HepG2 (cell line): ENCODE data around the gene CBFA2T2. TPM values are rescaled to one million over a fixed set of nuclear protein-coding genes. Genes with fewer than 3 reads are reported as not detected.

ENCODE experiments used
- ATAD3A ChIP-seq: sonication (generic); formaldehyde crosslinking; IDR thresholded peaks from 2 replicates; pipeline ENCODE4 v1.4.0; 2020; ENCODE audit warnings: missing genetic modification reagents
- CENPT ChIP-seq: sonication (generic); formaldehyde crosslinking; IDR thresholded peaks from 2 replicates; pipeline ENCODE4 v1.8.0; 2022; ENCODE audit warnings: low read depth, mild to moderate bottlenecking, moderate library complexity, missing genetic modification reagents
- GTF3A ChIP-seq: sonication (generic); formaldehyde crosslinking; conservative IDR thresholded peaks from 2 replicates; pipeline ENCODE4 v1.4.0; 2020; ENCODE audit warnings: mild to moderate bottlenecking, missing genetic modification reagents
- KDM6A ChIP-seq: IDR thresholded peaks from 2 replicates; pipeline ENCODE4 v1.6.1; 2016; ENCODE audit warnings: low read depth
- ZFP36L1 ChIP-seq: sonication (generic); formaldehyde crosslinking; IDR thresholded peaks from 2 replicates; pipeline ENCODE4 v1.8.0; 2022; ENCODE audit warnings: mild to moderate bottlenecking, missing genetic modification reagents, moderate library complexity
- polyA plus RNA-seq, 8 experiments: library from polyadenylated mRNA; depleted of rRNA in 3 of 8; stranded (reverse) in 7 of 8; unstranded in 1 of 8; fragments of >200 nt; fragmentation: Illumina TruSeq in 4 of 8; extraction: Trizol in 4 of 8; gene quantifications; 2 replicates each; pipeline versions ENCODE4 v1.2.1 to v1.2.3, GENCODE V29; 2011 to 2016; ENCODE audit warnings: low read depth in 4 of 8, missing spikeins in 1 of 8, mixed read lengths in 1 of 8; ENCODE audit not compliant: insufficient read depth in 1 of 8
- total RNA-seq, 5 experiments: library from RNA; depleted of rRNA; stranded (reverse); fragments of >200 nt; fragmentation: Illumina TruSeq; extraction: Trizol; gene quantifications; 2 replicates each; pipeline ENCODE4 v1.2.3, GENCODE V29; 2016; ENCODE audit warnings: low read depth in 1 of 5
- TF ChIP-seq, protein P1 (sequence below): sonication (generic); formaldehyde crosslinking; IDR thresholded peaks from 2 replicates; pipeline ENCODE4 v1.4.0; 2020; ENCODE audit warnings: missing genetic modification reagents
- TF ChIP-seq, protein P2 (sequence below): sonication (generic); formaldehyde crosslinking; IDR thresholded peaks from 2 replicates; pipeline ENCODE4 v1.5.0; 2020; ENCODE audit warnings: mild to moderate bottlenecking, missing genetic modification reagents, moderate library complexity
- TF ChIP-seq, protein P3 (sequence below): sonication (generic); formaldehyde crosslinking; IDR thresholded peaks from 2 replicates; pipeline ENCODE4 v1.4.0; 2020; ENCODE audit warnings: missing genetic modification reagents
- TF ChIP-seq, protein P4 (sequence below): sonication (generic); formaldehyde crosslinking; IDR thresholded peaks from 2 replicates; pipeline ENCODE4 v1.4.0; 2020; ENCODE audit warnings: missing genetic modification reagents, borderline replicate concordance
- TF ChIP-seq, protein P5 (sequence below): sonication (generic); IDR thresholded peaks from 2 replicates; pipeline ENCODE4 v1.6.1; 2016; ENCODE audit warnings: low read depth, borderline replicate concordance

The CBFA2T2 gene
- total and polyA plus RNA-seq, 2 of the 13 experiments (the other 11 are each of a cell fraction or from before 2014, with no cell fraction given): 6.3 to 21.2 TPM

DNA sequence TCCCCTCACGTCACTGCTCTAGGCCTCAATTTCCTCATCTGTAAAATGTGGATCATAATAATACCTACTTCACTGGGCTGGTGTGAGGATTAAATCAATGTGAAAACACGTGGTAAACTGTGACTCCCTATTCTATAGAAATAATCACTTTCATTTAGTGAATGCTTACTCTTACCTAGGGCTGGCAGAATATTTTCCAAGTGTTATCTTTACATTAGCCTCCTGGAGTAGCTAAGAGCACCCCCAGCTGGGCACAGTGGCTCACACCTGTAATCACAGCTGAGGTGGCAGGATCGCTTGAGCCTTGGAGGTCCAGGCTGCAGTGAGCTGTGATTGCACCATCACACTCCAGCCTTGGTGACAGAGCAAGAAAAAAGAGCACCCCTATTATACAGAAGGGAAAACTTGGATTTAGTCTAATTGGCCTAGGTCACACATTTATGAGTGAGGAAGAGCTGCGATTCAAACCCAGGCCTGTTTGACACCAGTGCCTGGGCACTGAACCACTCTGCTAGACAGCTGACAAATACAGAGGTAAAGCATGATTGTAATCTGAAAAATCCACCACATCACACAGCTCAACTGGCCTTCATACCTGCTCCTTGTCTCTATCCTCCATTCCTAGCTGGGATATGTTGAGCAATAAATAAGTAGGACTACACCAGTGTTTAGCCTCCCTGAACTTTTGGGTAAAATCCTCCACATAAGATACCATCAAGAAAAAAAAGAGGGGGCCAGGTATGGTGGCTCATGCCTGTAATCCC is 44.9 kb upstream of the CBFA2T2 start (continued):
- TF ChIP-seq, protein P1, sequence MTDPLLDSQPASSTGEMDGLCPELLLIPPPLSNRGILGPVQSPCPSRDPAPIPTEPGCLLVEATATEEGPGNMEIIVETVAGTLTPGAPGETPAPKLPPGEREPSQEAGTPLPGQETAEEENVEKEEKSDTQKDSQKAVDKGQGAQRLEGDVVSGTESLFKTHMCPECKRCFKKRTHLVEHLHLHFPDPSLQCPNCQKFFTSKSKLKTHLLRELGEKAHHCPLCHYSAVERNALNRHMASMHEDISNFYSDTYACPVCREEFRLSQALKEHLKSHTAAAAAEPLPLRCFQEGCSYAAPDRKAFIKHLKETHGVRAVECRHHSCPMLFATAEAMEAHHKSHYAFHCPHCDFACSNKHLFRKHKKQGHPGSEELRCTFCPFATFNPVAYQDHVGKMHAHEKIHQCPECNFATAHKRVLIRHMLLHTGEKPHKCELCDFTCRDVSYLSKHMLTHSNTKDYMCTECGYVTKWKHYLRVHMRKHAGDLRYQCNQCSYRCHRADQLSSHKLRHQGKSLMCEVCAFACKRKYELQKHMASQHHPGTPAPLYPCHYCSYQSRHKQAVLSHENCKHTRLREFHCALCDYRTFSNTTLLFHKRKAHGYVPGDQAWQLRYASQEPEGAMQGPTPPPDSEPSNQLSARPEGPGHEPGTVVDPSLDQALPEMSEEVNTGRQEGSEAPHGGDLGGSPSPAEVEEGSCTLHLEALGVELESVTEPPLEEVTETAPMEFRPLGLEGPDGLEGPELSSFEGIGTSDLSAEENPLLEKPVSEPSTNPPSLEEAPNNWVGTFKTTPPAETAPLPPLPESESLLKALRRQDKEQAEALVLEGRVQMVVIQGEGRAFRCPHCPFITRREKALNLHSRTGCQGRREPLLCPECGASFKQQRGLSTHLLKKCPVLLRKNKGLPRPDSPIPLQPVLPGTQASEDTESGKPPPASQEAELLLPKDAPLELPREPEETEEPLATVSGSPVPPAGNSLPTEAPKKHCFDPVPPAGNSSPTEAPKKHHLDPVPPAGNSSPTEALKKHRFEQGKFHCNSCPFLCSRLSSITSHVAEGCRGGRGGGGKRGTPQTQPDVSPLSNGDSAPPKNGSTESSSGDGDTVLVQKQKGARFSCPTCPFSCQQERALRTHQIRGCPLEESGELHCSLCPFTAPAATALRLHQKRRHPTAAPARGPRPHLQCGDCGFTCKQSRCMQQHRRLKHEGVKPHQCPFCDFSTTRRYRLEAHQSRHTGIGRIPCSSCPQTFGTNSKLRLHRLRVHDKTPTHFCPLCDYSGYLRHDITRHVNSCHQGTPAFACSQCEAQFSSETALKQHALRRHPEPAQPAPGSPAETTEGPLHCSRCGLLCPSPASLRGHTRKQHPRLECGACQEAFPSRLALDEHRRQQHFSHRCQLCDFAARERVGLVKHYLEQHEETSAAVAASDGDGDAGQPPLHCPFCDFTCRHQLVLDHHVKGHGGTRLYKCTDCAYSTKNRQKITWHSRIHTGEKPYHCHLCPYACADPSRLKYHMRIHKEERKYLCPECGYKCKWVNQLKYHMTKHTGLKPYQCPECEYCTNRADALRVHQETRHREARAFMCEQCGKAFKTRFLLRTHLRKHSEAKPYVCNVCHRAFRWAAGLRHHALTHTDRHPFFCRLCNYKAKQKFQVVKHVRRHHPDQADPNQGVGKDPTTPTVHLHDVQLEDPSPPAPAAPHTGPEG (CRISPR knock-in tag): no peak
- no peak for TF ChIP-seq KDM6A (CRISPR knock-in tag)
- 0 out of 2 replicates have a peak, but pooled peaks have one; percentile 56 for TF ChIP-seq ZFP36L1 (CRISPR knock-in tag)
- TF ChIP-seq, protein P2, sequence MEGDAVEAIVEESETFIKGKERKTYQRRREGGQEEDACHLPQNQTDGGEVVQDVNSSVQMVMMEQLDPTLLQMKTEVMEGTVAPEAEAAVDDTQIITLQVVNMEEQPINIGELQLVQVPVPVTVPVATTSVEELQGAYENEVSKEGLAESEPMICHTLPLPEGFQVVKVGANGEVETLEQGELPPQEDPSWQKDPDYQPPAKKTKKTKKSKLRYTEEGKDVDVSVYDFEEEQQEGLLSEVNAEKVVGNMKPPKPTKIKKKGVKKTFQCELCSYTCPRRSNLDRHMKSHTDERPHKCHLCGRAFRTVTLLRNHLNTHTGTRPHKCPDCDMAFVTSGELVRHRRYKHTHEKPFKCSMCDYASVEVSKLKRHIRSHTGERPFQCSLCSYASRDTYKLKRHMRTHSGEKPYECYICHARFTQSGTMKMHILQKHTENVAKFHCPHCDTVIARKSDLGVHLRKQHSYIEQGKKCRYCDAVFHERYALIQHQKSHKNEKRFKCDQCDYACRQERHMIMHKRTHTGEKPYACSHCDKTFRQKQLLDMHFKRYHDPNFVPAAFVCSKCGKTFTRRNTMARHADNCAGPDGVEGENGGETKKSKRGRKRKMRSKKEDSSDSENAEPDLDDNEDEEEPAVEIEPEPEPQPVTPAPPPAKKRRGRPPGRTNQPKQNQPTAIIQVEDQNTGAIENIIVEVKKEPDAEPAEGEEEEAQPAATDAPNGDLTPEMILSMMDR (CRISPR knock-in tag): peak; percentile 86
- TF ChIP-seq CENPT (CRISPR knock-in tag): no peak
- no peak for TF ChIP-seq ATAD3A (CRISPR knock-in tag)
- TF ChIP-seq GTF3A: no peak
- TF ChIP-seq, protein P3, sequence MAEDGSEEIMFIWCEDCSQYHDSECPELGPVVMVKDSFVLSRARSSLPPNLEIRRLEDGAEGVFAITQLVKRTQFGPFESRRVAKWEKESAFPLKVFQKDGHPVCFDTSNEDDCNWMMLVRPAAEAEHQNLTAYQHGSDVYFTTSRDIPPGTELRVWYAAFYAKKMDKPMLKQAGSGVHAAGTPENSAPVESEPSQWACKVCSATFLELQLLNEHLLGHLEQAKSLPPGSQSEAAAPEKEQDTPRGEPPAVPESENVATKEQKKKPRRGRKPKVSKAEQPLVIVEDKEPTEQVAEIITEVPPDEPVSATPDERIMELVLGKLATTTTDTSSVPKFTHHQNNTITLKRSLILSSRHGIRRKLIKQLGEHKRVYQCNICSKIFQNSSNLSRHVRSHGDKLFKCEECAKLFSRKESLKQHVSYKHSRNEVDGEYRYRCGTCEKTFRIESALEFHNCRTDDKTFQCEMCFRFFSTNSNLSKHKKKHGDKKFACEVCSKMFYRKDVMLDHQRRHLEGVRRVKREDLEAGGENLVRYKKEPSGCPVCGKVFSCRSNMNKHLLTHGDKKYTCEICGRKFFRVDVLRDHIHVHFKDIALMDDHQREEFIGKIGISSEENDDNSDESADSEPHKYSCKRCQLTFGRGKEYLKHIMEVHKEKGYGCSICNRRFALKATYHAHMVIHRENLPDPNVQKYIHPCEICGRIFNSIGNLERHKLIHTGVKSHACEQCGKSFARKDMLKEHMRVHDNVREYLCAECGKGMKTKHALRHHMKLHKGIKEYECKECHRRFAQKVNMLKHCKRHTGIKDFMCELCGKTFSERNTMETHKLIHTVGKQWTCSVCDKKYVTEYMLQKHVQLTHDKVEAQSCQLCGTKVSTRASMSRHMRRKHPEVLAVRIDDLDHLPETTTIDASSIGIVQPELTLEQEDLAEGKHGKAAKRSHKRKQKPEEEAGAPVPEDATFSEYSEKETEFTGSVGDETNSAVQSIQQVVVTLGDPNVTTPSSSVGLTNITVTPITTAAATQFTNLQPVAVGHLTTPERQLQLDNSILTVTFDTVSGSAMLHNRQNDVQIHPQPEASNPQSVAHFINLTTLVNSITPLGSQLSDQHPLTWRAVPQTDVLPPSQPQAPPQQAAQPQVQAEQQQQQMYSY (CRISPR knock-in tag): no peak
- TF ChIP-seq, protein P4, sequence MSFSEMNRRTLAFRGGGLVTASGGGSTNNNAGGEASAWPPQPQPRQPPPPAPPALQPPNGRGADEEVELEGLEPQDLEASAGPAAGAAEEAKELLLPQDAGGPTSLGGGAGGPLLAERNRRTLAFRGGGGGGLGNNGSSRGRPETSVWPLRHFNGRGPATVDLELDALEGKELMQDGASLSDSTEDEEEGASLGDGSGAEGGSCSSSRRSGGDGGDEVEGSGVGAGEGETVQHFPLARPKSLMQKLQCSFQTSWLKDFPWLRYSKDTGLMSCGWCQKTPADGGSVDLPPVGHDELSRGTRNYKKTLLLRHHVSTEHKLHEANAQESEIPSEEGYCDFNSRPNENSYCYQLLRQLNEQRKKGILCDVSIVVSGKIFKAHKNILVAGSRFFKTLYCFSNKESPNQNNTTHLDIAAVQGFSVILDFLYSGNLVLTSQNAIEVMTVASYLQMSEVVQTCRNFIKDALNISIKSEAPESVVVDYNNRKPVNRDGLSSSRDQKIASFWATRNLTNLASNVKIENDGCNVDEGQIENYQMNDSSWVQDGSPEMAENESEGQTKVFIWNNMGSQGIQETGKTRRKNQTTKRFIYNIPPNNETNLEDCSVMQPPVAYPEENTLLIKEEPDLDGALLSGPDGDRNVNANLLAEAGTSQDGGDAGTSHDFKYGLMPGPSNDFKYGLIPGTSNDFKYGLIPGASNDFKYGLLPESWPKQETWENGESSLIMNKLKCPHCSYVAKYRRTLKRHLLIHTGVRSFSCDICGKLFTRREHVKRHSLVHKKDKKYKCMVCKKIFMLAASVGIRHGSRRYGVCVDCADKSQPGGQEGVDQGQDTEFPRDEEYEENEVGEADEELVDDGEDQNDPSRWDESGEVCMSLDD (CRISPR knock-in tag): no peak
- TF ChIP-seq, protein P5, sequence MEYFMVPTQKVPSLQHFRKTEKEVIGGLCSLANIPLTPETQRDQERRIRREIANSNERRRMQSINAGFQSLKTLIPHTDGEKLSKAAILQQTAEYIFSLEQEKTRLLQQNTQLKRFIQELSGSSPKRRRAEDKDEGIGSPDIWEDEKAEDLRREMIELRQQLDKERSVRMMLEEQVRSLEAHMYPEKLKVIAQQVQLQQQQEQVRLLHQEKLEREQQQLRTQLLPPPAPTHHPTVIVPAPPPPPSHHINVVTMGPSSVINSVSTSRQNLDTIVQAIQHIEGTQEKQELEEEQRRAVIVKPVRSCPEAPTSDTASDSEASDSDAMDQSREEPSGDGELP: peak; percentile 82
